HCT116 (cell line): ENCODE measurements around the gene SLC5A5. TPM values are rescaled to one million over a fixed set of nuclear protein-coding genes. Genes with fewer than 3 reads are reported as not detected.

Experiments
- ATAC-seq: fragments of 200-7000 bp; cut with Tn5 transposase; 2 replicates; pipeline ENCODE4 v1.9.1; 2020; ENCODE audit warnings: mild to moderate bottlenecking, moderate library complexity
- BruUV-seq: library from RNA; stranded (reverse); fragments of 400-500 nt; replicated peaks from 2 replicates; lab custom pipeline; 2021; lab: Mats Ljungman, UMichigan
- CTCF ChIA-PET: fragments of 300-600 bp; sonication (Branson Sonifier 250); formaldehyde crosslinking; loops from one replicate; lab custom pipeline; 2021; ENCODE audit warnings: antibody characterized with exemption; lab: Charles Lee
- POLR2A ChIA-PET: fragments of 300-600, 350-600 bp; sonication (Branson Sonifier 250); formaldehyde crosslinking; loops from one replicate; lab custom pipeline; 2021; ENCODE audit warnings: antibody characterized with exemption; lab: Charles Lee
- RAD21 ChIA-PET, 2 experiments: fragments of 300-600 bp; sonication (Branson Sonifier 250); formaldehyde crosslinking; loops; one replicate each; lab custom pipeline; 2023; ENCODE audit warnings: low total read pairs in 2 of 2; ENCODE audit not compliant: uncharacterized antibody in 2 of 2, unreplicated experiment in 2 of 2, low non-redundant PET in 1 of 2; lab: Charles Lee
- DNase-seq: peaks from one replicate; pipeline ENCODE4 v3.0.0-alpha.2; 2010; ENCODE audit warnings: low read depth, low spot score
- H2AFZ ChIP-seq: fragments of 200-600 bp; shearing (Covaris generic), sonication (generic); 2 replicates; pipeline ENCODE4 v1.6.1; 2017; ENCODE audit warnings: low read depth, mixed run types, mixed read lengths, antibody characterized with exemption, low read length; ENCODE audit not compliant: poor library complexity, severe bottlenecking
- H3K27ac ChIP-seq: 2 replicates; pipeline ENCODE4 v1.5.1; 2012; ENCODE audit warnings: low read depth, low read length
- H3K27me3 ChIP-seq: fragments of 200-600 bp; sonication (generic); 2 replicates; pipeline ENCODE4 v1.6.1; 2016; ENCODE audit warnings: mixed run types, low read length, mixed read lengths; ENCODE audit not compliant: insufficient read depth
- H3K36me3 ChIP-seq, 2 experiments: fragments of 200-500 bp in 1 of 2; fragments of 200-600 bp in 1 of 2; sonication (Bioruptor generic) in 1 of 2; sonication (generic) in 1 of 2; 2 replicates each; pipeline versions ENCODE4 v1.5.1 to v1.6.1; 2014 to 2016; ENCODE audit warnings: low read length in 2 of 2, inconsistent platforms in 1 of 2, mixed read lengths in 1 of 2, mixed run types in 1 of 2; ENCODE audit not compliant: insufficient read depth in 2 of 2, control insufficient read depth in 1 of 2
- H3K4me1 ChIP-seq, 2 experiments: fragments of 200-600 bp in 1 of 2; sonication (generic) in 1 of 2; 2 replicates each; pipeline versions ENCODE4 v1.5.1 to v1.6.1; 2012 to 2017; ENCODE audit warnings: low read length in 2 of 2, inconsistent platforms in 1 of 2, mild to moderate bottlenecking in 1 of 2, mixed read lengths in 1 of 2, mixed run types in 1 of 2, moderate library complexity in 1 of 2; ENCODE audit not compliant: insufficient read depth in 2 of 2, control insufficient read depth in 1 of 2
- H3K4me2 ChIP-seq: fragments of 200-600 bp; sonication (generic); 2 replicates; pipeline ENCODE4 v1.6.1; 2017; ENCODE audit warnings: mixed run types, low read length, mixed read lengths
- H3K4me3 ChIP-seq, 2 experiments: fragments of 200-600 bp in 1 of 2; sonication (generic) in 1 of 2; replicated peaks in 1 of 2; 2 replicates each; pipeline ENCODE4 v1.5.1; 2011 to 2016; ENCODE audit warnings: low read length in 2 of 2, control low read depth in 1 of 2, low read depth in 1 of 2, mild to moderate bottlenecking in 1 of 2, mixed read lengths in 1 of 2, mixed run types in 1 of 2
- H3K79me2 ChIP-seq: fragments of 200-600 bp; sonication (generic); 2 replicates; pipeline ENCODE4 v1.6.1; 2017; ENCODE audit warnings: mild to moderate bottlenecking, mixed run types, low read length, moderate library complexity, mixed read lengths; ENCODE audit not compliant: insufficient read depth
- H3K9ac ChIP-seq: fragments of 200-600 bp; sonication (generic); 2 replicates; pipeline ENCODE4 v1.6.1; 2016; ENCODE audit warnings: low read length, mixed read lengths
- H3K9me2 ChIP-seq: fragments of 200-600 bp; sonication (generic), shearing (Covaris generic); 2 replicates; pipeline ENCODE4 v1.6.1; 2017; ENCODE audit warnings: mixed run types, mild to moderate bottlenecking, moderate library complexity; ENCODE audit not compliant: insufficient read depth
- H3K9me3 ChIP-seq, 2 experiments: fragments of 200-500 bp in 1 of 2; fragments of 200-600 bp in 1 of 2; sonication (Bioruptor generic) in 1 of 2; sonication (generic) in 1 of 2; 2 replicates each; pipeline ENCODE4 v1.6.1; 2014 to 2017; ENCODE audit warnings: low read length in 2 of 2, mixed read lengths in 2 of 2, inconsistent platforms in 1 of 2, low read depth in 1 of 2, mild to moderate bottlenecking in 1 of 2, mixed run types in 1 of 2, moderate library complexity in 1 of 2; ENCODE audit not compliant: control insufficient read depth in 1 of 2, insufficient read depth in 1 of 2
- H4K20me1 ChIP-seq: fragments of 200-600 bp; sonication (generic), shearing (Covaris generic); 2 replicates; pipeline ENCODE4 v1.6.1; 2017; ENCODE audit warnings: mixed run types, mild to moderate bottlenecking, moderate library complexity; ENCODE audit not compliant: insufficient read depth
- CBX3 ChIP-seq: IDR thresholded peaks from 2 replicates; pipeline ENCODE4 v1.6.1; 2012; ENCODE audit warnings: low read depth
- CTCF ChIP-seq, 3 experiments: fragments of 200-600 bp in 1 of 3; sonication (generic) in 1 of 3; IDR thresholded peaks in 2 of 3; conservative IDR thresholded peaks in 1 of 3; 2 replicates each; pipeline ENCODE4 v1.5.1; 2012 to 2017; ENCODE audit warnings: low read depth in 2 of 3, low read length in 2 of 3, antibody characterized with exemption in 1 of 3, borderline replicate concordance in 1 of 3, control low read depth in 1 of 3, mild to moderate bottlenecking in 1 of 3, mixed read lengths in 1 of 3, mixed run types in 1 of 3, moderate library complexity in 1 of 3; ENCODE audit not compliant: insufficient read depth in 1 of 3
- ELF1 ChIP-seq: IDR thresholded peaks from 2 replicates; pipeline ENCODE4 v1.6.1; 2012; ENCODE audit warnings: low read depth, borderline replicate concordance
- FOSL1 ChIP-seq: IDR thresholded peaks from 2 replicates; pipeline ENCODE4 v1.6.1; 2012; ENCODE audit warnings: low read depth
- MAX ChIP-seq: IDR thresholded peaks from 2 replicates; pipeline ENCODE4 v1.6.1; 2012
- SP1 ChIP-seq: IDR thresholded peaks from 2 replicates; pipeline ENCODE4 v1.6.1; 2012; ENCODE audit warnings: low read depth
- SRF ChIP-seq: IDR thresholded peaks from 2 replicates; pipeline ENCODE4 v1.6.1; 2012; ENCODE audit warnings: low read depth
- YY1 ChIP-seq: IDR thresholded peaks from 2 replicates; pipeline ENCODE4 v1.6.1; 2011; ENCODE audit warnings: low read length, low read depth, moderate library complexity, mild to moderate bottlenecking; ENCODE audit not compliant: insufficient replicate concordance; ENCODE audit errors: extremely low read depth
- intact Hi-C: fragments of 100-400 bp; cut with micrococcal nuclease; formaldehyde crosslinking; loops from 2 replicates; pipeline ENCODE4 v1.10.0; 2022
- total RNA-seq: library from RNA; stranded (reverse); gene quantifications from one replicate; pipeline ENCODE4 v1.2.1, GENCODE V29; 2021; ENCODE audit not compliant: unreplicated experiment

Gene SLC5A5
- total RNA-seq, 1 experiment from 2014 or later = 0.59 TPM

- Histone ChIP-seq H3K9me3 (no peaks in the 10 kb centered on the region), H4K20me1 (no peaks in the 10 kb centered on the region), H3K4me1 (peaks cover 12 to 33% of the 10 kb centered on the region in 2 experiments), H3K36me3 (no peaks in the 10 kb centered on the region), H3K27ac (no peak overlapping the region), H3K9me2 (no peaks in the 10 kb centered on the region), H3K9ac (no peak overlapping the region), H2AFZ (no peak overlapping the region), H3K4me2 (no peak overlapping the region), H3K27me3 (no peaks in the 10 kb centered on the region), H3K4me3 (no peak overlapping the region), H3K79me2 (no peaks in the 10 kb centered on the region)
- no TSS peak for BruUV-seq
- no peak for DNase-seq
- ChIA-PET CTCF (no interaction called here), RAD21 (no interaction called here), POLR2A (no interaction called here)
- intact Hi-C loops = no loop called here
- no peak for TF ChIP-seq MAX
- TF ChIP-seq CTCF (IDR thresholded peaks at IDR 0.05 in 2 of 3, conservative IDR thresholded peaks at IDR 0.05 in 1 of 3; ENCODE audit: borderline replicate concordance in 1 of 3, insufficient read depth in 1 of 3, low read depth in 2 of 3, low read length in 2 of 3) = peak in 2 of 3 experiments; percentile 26 to 35; a peak in 3 of 6 replicates
- ATAC-seq = no peak
These were observed 37.2 kb upstream of the SLC5A5 start for GRCh38 chr19:17834350-17835181.

- ChIA-PET CTCF (no interaction called here), RAD21 (no interaction called here), POLR2A (no interaction called here)
- ATAC-seq = no peak
- Histone ChIP-seq H3K36me3 (no peaks in the 10 kb centered on the region), H3K27me3 (no peaks in the 10 kb centered on the region), H3K79me2 (no peaks in the 10 kb centered on the region), H2AFZ (no peak overlapping the region), H3K4me1 (peaks cover 8 to 25% of the 10 kb centered on the region in 2 experiments), H3K4me3 (no peak overlapping the region), H3K9ac (no peak overlapping the region), H3K9me3 (no peaks in the 10 kb centered on the region), H4K20me1 (no peaks in the 10 kb centered on the region), H3K9me2 (no peaks in the 10 kb centered on the region), H3K27ac (no peak overlapping the region), H3K4me2 (no peak overlapping the region)
- DNase-seq = no peak
- no TSS peak for BruUV-seq
- intact Hi-C loops = no loop called here
- TF ChIP-seq FOSL1 (no peak), YY1 (no peak), MAX (no peak), ELF1 (no peak), SP1 (no peak), CTCF (IDR thresholded peaks at IDR 0.05 in 2 of 3, conservative IDR thresholded peaks at IDR 0.05 in 1 of 3; ENCODE audit: borderline replicate concordance in 1 of 3, insufficient read depth in 1 of 3, low read depth in 2 of 3, low read length in 2 of 3) (no peak), CBX3 (no peak), SRF (no peak)
These were observed 36.4 kb upstream of the SLC5A5 start for GRCh38 chr19:17835182-17836006.
